GM12878 (cell line): ENCODE data around the gene RAD51B. TPM values are rescaled to one million over a fixed set of nuclear protein-coding genes. Genes with fewer than 3 reads are reported as not detected.

Source experiments
- ASH2L ChIP-seq: fragments of 300-600, 200-600 bp; sonication (generic); IDR thresholded peaks from 2 replicates; pipeline ENCODE4 v1.6.1; 2017; ENCODE audit warnings: low read depth, mild to moderate bottlenecking, borderline replicate concordance
- BHLHE40 ChIP-seq, 2 experiments: fragments of 450-650 bp in 1 of 2; IDR thresholded peaks; 2 replicates each; pipeline ENCODE4 v1.6.1; 2011 to 2017; ENCODE audit warnings: low read depth in 2 of 2, borderline replicate concordance in 1 of 2, improper control_type of control experiment in 1 of 2, low read length in 1 of 2, mild to moderate bottlenecking in 1 of 2
- CEBPB ChIP-seq, 2 experiments: fragments of 150-350 bp in 1 of 2; IDR thresholded peaks; 2 replicates each; pipeline ENCODE4 v1.6.1; 2012 to 2014; ENCODE audit warnings: low read depth in 2 of 2, low read length in 2 of 2, borderline replicate concordance in 1 of 2, inconsistent platforms in 1 of 2
- CHD2 ChIP-seq: IDR thresholded peaks from 2 replicates; pipeline ENCODE4 v1.6.1; 2011; ENCODE audit warnings: low read depth, low read length, improper control_type of control experiment, borderline replicate concordance
- E2F4 ChIP-seq: IDR thresholded peaks from 2 replicates; pipeline ENCODE4 v1.6.1; 2012; ENCODE audit warnings: low read depth, low read length, improper control_type of control experiment
- EGR1 ChIP-seq, 2 experiments: IDR thresholded peaks; 1 replicate in 1 of 2; 2 replicates in 1 of 2; pipeline ENCODE4 v1.6.1; 2011 to 2012; ENCODE audit warnings: low read depth in 2 of 2, low read length in 2 of 2, borderline replicate concordance in 1 of 2, mild to moderate bottlenecking in 1 of 2, moderate library complexity in 1 of 2
- IRF4 ChIP-seq: IDR thresholded peaks from 2 replicates; pipeline ENCODE4 v1.6.1; 2011; ENCODE audit warnings: low read depth, low read length
- NRF1 ChIP-seq: conservative IDR thresholded peaks from 2 replicates; pipeline ENCODE4 v1.6.1; 2011; ENCODE audit warnings: mild to moderate bottlenecking, low read depth, low read length, improper control_type of control experiment
- PAX8 ChIP-seq: fragments of 450-650 bp; IDR thresholded peaks from 2 replicates; pipeline ENCODE4 v1.6.1; 2017; ENCODE audit warnings: mild to moderate bottlenecking, moderate library complexity
- POLR2AphosphoS5 ChIP-seq: IDR thresholded peaks from 2 replicates; pipeline ENCODE4 v1.6.1; 2011; ENCODE audit warnings: mild to moderate bottlenecking, low read length, inconsistent platforms
- PRDM15 ChIP-seq: fragments of 450-650 bp; formaldehyde crosslinking; IDR thresholded peaks from 2 replicates; pipeline ENCODE4 v1.4.0; 2020; ENCODE audit warnings: mild to moderate bottlenecking, moderate library complexity
- RELA ChIP-seq: fragments of 450-650 bp; IDR thresholded peaks from 2 replicates; pipeline ENCODE4 v1.8.0; 2014; ENCODE audit warnings: borderline replicate concordance; ENCODE audit not compliant: partially characterized antibody
- REST ChIP-seq: IDR thresholded peaks from 2 replicates; pipeline ENCODE4 v1.6.1; 2012; ENCODE audit warnings: mild to moderate bottlenecking, low read depth, low read length
- SIN3A ChIP-seq: IDR thresholded peaks from 2 replicates; pipeline ENCODE4 v1.6.1; 2012; ENCODE audit warnings: low read depth, low read length, improper control_type of control experiment
- SIX5 ChIP-seq: IDR thresholded peaks from 2 replicates; pipeline ENCODE4 v1.6.1; 2011; ENCODE audit warnings: mild to moderate bottlenecking, low read depth, low read length, moderate library complexity; ENCODE audit not compliant: severe bottlenecking
- TCF3 ChIP-seq: IDR thresholded peaks from 2 replicates; pipeline ENCODE4 v1.6.1; 2012; ENCODE audit warnings: low read depth, mild to moderate bottlenecking, low read length, borderline replicate concordance; ENCODE audit not compliant: insufficient read depth
- TCF7 ChIP-seq: IDR thresholded peaks from 2 replicates; pipeline ENCODE4 v1.6.1; 2014; ENCODE audit warnings: antibody characterized with exemption, borderline replicate concordance
- YY1 ChIP-seq: IDR thresholded peaks from 2 replicates; pipeline ENCODE4 v1.6.1; 2011; ENCODE audit warnings: low read depth, mild to moderate bottlenecking, low read length
- polyA plus RNA-seq, 11 experiments: library from polyadenylated mRNA; depleted of rRNA in 4 of 11; unstranded in 6 of 11; stranded (reverse) in 5 of 11; fragments of >200 nt; fragmentation: Nextera tagmentation in 4 of 11; fragmentation: Illumina TruSeq in 1 of 11; extraction: Ambion mirVana in 4 of 11; extraction: Trizol in 1 of 11; gene quantifications; 1 replicate in 1 of 11; 2 replicates in 10 of 11; pipeline versions ENCODE4 v1.2.1 to v1.2.3, GENCODE V29; 2011 to 2016; ENCODE audit warnings: inconsistent platforms in 2 of 11, missing spikeins in 2 of 11, low read depth in 1 of 11
- total RNA-seq, 4 experiments: library from RNA; depleted of rRNA in 3 of 4; stranded (reverse); fragments of >200 nt in 3 of 4; fragmentation: Illumina TruSeq in 1 of 4; extraction: Trizol in 1 of 4; gene quantifications; 2 replicates each; pipeline versions ENCODE4 v1.2.1 to v1.2.3, GENCODE V29; 2013 to 2021
- TF ChIP-seq, protein P1 (sequence below): IDR thresholded peaks from 2 replicates; pipeline ENCODE4 v1.6.1; 2011; ENCODE audit warnings: low read depth, low read length, improper control_type of control experiment, borderline replicate concordance

Gene RAD51B
- total and polyA plus RNA-seq, 10 of the 15 experiments (the other 5 are each of a cell fraction or from before 2014, with no cell fraction given), result 9.8 to 26.8 (median 21.3) TPM

DNA sequence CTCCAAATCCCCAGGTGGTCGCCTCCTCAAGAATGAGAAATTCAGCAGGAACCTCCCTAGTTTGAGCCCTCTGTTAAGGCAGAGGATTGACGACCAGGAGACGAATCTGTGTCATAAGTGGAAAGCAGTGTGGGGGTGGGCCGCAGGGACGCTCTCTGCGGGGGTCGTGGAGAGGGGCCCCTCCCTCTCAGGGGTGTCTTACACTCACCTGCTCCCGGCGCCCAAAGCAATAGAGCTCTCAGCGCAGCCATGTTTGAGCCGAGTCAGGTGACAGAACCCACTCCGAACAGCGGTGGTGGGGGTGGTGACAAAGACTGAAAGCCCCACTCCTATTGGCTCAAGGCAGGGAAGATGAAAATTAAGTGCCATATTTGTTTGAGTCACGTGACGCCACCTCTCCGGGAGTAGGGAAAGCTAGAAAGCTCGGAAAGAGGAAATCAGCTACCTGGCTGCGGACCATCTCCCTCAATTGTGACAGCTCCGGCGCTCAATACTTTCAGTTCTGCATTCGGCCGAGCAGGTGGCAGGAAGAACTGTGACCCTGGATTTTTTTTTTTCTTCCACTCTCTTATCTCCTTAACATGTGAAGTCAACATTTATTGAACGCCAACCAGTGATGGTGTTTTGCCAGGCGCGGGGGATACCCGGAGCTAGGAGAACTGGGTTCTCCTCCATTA lies 3.1 kb upstream of the RAD51B start, which contains the start of gene ZFYVE26 (continued):
- TF ChIP-seq REST (no peak), PAX8 (no peak), IRF4 (peak; percentile 95), RELA (peak; percentile 90), E2F4 (no peak), TCF7 (no peak), BHLHE40 (IDR thresholded peaks at IDR 0.05; ENCODE audit: borderline replicate concordance in 1 of 2, low read depth in 2 of 2, low read length in 1 of 2) (peak; percentile 93 to 98), TCF3 (peak; percentile 94; the same call in 1 of the 2 replicates), YY1 (peak; percentile 98), POLR2AphosphoS5 (peak; percentile 67), CHD2 (no peak), EGR1 (IDR thresholded peaks at IDR 0.05; ENCODE audit: borderline replicate concordance in 1 of 2, low read depth in 2 of 2, low read length in 2 of 2) (0 out of 3 replicates have a peak, but pooled peaks of 1 of the 2 experiments have one; percentile 13), SIX5 (peak; percentile 29), PRDM15 (CRISPR knock-in tag) (peak; percentile 92), NRF1 (no peak), ASH2L (no peak), CEBPB (IDR thresholded peaks at IDR 0.05; ENCODE audit: borderline replicate concordance in 1 of 2, low read depth in 2 of 2, low read length in 2 of 2) (no peak), SIN3A (peak; percentile 93)
- TF ChIP-seq, protein P1, sequence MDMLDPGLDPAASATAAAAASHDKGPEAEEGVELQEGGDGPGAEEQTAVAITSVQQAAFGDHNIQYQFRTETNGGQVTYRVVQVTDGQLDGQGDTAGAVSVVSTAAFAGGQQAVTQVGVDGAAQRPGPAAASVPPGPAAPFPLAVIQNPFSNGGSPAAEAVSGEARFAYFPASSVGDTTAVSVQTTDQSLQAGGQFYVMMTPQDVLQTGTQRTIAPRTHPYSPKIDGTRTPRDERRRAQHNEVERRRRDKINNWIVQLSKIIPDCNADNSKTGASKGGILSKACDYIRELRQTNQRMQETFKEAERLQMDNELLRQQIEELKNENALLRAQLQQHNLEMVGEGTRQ, result peak; percentile 96
